Pancreas (tissue), 10 donors: Measurements from ENCODE around the gene F12. TPM values are rescaled to one million over a fixed set of nuclear protein-coding genes. Genes with fewer than 3 reads are reported as not detected.

ENCODE experiments used
- ATAC-seq, 4 donors: fragments of 200-7000 bp; cut with Tn5 transposase; one replicate each; pipeline versions ENCODE4 v1.8.0 to v1.9.1; 2020; ENCODE audit warnings: mild to moderate bottlenecking in 4 of 4, moderate library complexity in 4 of 4
- DNase-seq, 6 donors: peaks; one replicate each; pipeline ENCODE4 v3.0.0-alpha.2; 2020
- FAIRE-seq: peaks from 2 replicates; lab custom pipeline; 2012; peaks lifted over from hg19 to GRCh38; lab: Jason Lieb, UNC
- H3K27ac ChIP-seq, 4 donors: fragments of 200-600 bp; sonication (generic); 1 replicate in 3 of 4; 2 replicates in 1 of 4; pipeline versions ENCODE4 v1.5.0 to v1.8.0; 2020
- H3K27me3 ChIP-seq, 4 donors: fragments of 200-600 bp; one replicate each; pipeline ENCODE4 v1.8.0; 2021
- H3K36me3 ChIP-seq, 3 donors: fragments of 200-600 bp; sonication (generic) in 1 of 3; one replicate each; pipeline versions ENCODE4 v1.5.0 to v1.8.0; 2020 to 2021
- H3K4me1 ChIP-seq, 3 donors: fragments of 200-600 bp; one replicate each; pipeline ENCODE4 v1.8.0; 2021
- H3K4me3 ChIP-seq, 4 donors: fragments of 200-600 bp; sonication (generic) in 2 of 4; one replicate each; pipeline versions ENCODE4 v1.5.0 to v1.8.0; 2020 to 2021
- H3K9me3 ChIP-seq, 4 donors: fragments of 200-600 bp; one replicate each; pipeline ENCODE4 v1.8.0; 2021
- WGBS, 2 donors: extraction: QIAGEN DNeasy Blood & Tissue Kit; methylation state at CpG; one replicate each; pipeline ENCODE4 v1.1.7; 2013; 5-methylcytosine and 5-hydroxymethylcytosine counted together
- intact Hi-C, 3 donors: fragments of 100-400 bp; cut with DNase I; formaldehyde crosslinking; loops; one replicate each; pipeline versions ENCODE4 v1.11.1 to v1.14.2; 2022
- polyA plus RNA-seq, 2 donors: library from polyadenylated mRNA; stranded (reverse); fragments of 200-250 nt; gene quantifications; one replicate each; pipeline ENCODE4 v1.2.3, GENCODE V29; 2013
- total RNA-seq, 6 donors: library from RNA; stranded (reverse); fragmentation: NEBNext Ultra II Directional in 4 of 6; extraction: Animal tissue kit (Norgen Biotek cat#: 25700) in 4 of 6; gene quantifications; one replicate each; pipeline versions ENCODE4 v1.2.1 to v1.2.4, GENCODE V29; 2021 to 2023
- TF ChIP-seq, protein P1 (sequence below), 4 donors: fragments of 200-600 bp; sonication (generic) in 3 of 4; IDR thresholded peaks; one replicate each; pipeline versions ENCODE4 v1.5.0 to v1.8.0; 2021; ENCODE audit warnings: antibody characterized with exemption in 4 of 4
- donor health status: healthy with polysubstance abuse.
- donor health status: DM: no; HTN: no; CAD: no; lungs with moderate emphysema.
- donor health status: DM: no; HTN: no; CAD: no.
- donor health status: control.
- donor health status: control.
- donor health status: Bipolar disorder and iron deficiency.
- donor health status: DM: yes; HTN: yes; CAD: no.
- donor health status: DM: no; HTN: no; CAD: no.
- donor health status: DM: no; HTN: no; CAD: no.
- donor health status: DM: yes; HTN: yes; CAD: no.

Gene F12
- total and polyA plus RNA-seq, 8 donors: 0.83 to 2.6 (median 1.8) TPM

DNA sequence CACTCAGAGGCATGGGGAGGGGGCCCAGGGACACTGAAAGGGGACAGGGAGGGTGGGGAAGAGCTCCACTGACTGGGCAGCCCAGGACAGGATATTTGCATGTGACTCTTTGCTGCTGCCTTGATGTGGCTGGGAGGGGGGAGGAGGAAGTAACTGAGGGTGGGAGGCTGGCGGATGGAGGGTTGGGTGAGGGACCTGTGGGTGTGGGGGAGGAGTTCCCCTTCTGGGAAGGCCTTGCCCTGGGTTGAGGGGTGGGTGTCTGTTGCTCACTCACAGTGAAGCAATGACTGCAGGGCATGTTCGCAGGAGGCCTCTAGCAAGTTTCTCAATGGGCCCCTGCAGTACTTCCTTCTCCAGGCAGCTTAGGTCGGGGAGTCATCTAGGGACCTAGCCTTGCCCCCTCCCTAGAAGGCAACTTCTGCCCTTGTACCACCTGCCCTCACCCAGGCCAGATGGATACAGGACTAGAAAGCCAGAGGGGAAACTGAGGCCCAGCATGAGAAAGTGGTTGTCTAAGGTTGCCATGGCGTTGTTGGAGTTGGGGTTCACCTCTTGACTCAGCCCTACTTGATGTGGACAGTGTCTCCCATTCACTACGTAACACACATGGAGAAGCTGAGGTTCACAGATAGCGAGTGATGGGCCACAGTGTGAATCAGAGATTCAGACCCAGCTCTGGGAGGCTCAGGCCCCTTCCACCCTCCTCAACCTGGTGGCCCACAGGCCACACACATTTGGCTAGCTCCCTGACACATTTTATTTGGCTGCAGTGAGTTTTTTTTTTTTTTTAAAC, 20.1 kb upstream of the F12 start:
- H3K9me3 ChIP-seq: no peaks in the 10 kb centered on the region
- H3K27ac ChIP-seq: peak overlapping the region in 2 of 4 donors; percentile 30 to 35
- ATAC-seq (no peak), DNase-seq (peak in 1 of 6 donors; percentile 70), FAIRE-seq (no peak)
- no peak overlapping the region for H3K4me3 ChIP-seq
- TF ChIP-seq, protein P1, sequence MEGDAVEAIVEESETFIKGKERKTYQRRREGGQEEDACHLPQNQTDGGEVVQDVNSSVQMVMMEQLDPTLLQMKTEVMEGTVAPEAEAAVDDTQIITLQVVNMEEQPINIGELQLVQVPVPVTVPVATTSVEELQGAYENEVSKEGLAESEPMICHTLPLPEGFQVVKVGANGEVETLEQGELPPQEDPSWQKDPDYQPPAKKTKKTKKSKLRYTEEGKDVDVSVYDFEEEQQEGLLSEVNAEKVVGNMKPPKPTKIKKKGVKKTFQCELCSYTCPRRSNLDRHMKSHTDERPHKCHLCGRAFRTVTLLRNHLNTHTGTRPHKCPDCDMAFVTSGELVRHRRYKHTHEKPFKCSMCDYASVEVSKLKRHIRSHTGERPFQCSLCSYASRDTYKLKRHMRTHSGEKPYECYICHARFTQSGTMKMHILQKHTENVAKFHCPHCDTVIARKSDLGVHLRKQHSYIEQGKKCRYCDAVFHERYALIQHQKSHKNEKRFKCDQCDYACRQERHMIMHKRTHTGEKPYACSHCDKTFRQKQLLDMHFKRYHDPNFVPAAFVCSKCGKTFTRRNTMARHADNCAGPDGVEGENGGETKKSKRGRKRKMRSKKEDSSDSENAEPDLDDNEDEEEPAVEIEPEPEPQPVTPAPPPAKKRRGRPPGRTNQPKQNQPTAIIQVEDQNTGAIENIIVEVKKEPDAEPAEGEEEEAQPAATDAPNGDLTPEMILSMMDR (IDR thresholded peaks at IDR 0.05): no peak
- 93 to 94% methylated on average over 6 of the region's 6 CpGs for WGBS, 2 donors
- H3K4me1 ChIP-seq: peaks cover 0 to 13% (median 4%) of the 10 kb centered on the region in 3 donors
- H3K27me3 ChIP-seq: no peaks in the 10 kb centered on the region
- intact Hi-C loops: no loop called here
- H3K36me3 ChIP-seq: peaks cover 2 to 23% (median 9%) of the 10 kb centered on the region in 3 donors

DNA sequence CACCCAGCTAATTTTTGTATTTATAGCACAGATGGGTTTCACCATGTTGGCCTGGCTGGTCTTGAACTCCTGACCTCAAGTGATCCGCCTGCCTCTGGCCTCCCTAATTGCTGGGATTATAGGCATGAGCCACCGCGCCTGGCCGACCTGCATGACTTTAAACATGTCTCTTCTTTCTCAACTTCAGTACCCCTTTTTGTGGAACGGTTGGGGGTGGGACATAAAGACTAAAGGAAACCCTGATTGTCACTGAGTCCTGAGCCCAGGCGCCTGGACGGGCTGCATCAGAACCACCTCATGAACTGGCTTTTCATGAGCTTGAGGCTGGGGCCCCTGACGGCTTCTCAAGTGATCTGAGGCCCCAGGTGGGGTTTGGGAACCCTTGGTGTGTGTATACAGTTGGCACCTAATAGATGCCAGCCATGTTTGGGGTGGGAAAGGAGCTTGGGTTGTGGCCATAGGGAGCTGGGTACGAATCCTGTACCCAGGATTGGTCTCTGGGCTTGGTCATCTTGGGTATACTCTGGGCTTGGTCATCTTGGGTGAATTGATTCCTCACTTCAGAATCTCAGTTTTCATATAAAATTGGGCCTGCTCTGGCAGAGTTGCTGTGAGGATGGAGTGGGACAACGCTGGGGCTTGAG, 19.3 kb upstream of the F12 start:
- ATAC-seq (no peak), DNase-seq (no peak), FAIRE-seq (no peak)
- H3K4me1 ChIP-seq: peaks cover 0 to 13% (median 4%) of the 10 kb centered on the region in 3 donors
- H3K36me3 ChIP-seq: peaks cover 2 to 16% (median 7%) of the 10 kb centered on the region in 3 donors
- TF ChIP-seq, protein P1 (IDR thresholded peaks at IDR 0.05): no peak
- intact Hi-C loops: no loop called here
- no peaks in the 10 kb centered on the region for H3K27me3 ChIP-seq
- WGBS, 2 donors: 86 to 87% methylated on average over 10 of the region's 10 CpGs
- H3K27ac ChIP-seq: peak overlapping the region in 2 of 4 donors; percentile 30 to 35
- H3K4me3 ChIP-seq: peak overlapping the region in 1 of 4 donors; percentile 86
- H3K9me3 ChIP-seq: no peaks in the 10 kb centered on the region

DNA sequence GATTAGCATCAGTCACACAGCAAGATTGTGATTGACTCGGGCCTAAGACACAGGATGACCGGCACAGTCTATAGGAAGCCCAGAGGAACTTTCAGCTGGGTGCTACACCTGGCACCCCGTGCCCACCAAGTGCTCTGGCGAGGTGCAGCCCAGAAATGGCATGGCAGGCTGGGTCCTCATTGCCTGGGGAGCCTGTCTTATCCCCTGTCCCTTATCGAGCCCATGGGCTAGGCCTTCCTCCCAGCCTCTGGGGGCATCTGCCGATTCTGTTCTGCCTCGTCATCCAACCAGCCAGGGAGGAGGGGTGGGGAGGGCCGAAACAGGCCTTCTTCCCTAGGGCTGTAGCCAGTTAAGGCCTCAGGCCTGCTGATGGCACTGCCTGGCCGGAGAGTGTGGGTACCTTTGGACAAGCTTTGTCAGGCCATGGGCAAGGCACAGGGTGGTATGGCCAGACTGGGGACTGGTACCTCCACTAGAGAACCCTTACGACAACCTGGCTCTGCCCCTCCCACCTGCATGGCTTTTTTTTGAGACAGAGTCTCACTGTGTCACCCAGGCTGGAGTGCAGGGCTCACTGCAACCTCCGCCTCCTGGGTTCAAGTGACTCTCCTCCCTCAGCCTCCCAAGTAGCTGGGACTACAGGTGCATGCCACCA, 18.7 kb upstream of the F12 start:
- H3K4me3 ChIP-seq: peak overlapping the region in 1 of 4 donors; percentile 86
- FAIRE-seq (no peak), DNase-seq (peak in 2 of 6 donors; percentile 43 to 56), ATAC-seq (no peak)
- TF ChIP-seq, protein P1 (IDR thresholded peaks at IDR 0.05): no peak
- WGBS, 2 donors: 80 to 85% methylated on average over 11 of the region's 11 CpGs
- no peak overlapping the region for H3K27ac ChIP-seq
- H3K36me3 ChIP-seq: peaks cover 2 to 9% (median 4%) of the 10 kb centered on the region in 3 donors
- H3K27me3 ChIP-seq: no peaks in the 10 kb centered on the region
- peaks cover 0 to 13% (median 4%) of the 10 kb centered on the region in 3 donors for H3K4me1 ChIP-seq
- intact Hi-C loops: no loop called here
- H3K9me3 ChIP-seq: no peaks in the 10 kb centered on the region

DNA sequence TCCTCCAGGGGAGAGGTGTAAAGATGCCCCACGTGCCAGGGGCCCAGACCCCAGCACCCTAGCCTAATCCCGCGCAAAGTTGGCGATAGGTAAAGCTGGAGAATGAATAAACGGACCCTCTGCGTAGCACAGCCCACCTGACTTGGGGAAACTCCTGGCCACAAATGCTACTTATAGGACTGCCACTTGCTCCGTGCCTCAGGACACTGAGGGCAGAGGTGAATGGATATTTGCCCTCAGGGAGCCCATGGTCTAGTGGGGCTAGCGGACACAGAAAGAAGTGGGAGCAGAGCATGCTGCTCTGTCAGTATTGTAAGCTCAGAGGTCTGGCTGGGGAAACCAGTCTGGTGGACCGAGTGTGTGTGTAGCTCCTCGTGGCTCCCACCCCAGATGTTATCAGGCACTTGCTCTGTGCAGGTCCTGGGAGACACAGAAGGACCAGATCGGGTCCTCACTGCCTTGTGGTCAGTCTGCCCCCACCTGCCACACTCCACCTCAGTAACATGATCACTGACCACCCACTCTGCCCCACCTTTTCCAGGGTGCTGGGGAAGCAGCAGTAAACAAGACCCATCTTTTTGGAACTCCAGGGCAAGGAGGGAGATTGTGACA, 18.0 kb upstream of the F12 start:
- H3K4me1 ChIP-seq: peaks cover 0 to 13% (median 4%) of the 10 kb centered on the region in 3 donors
- peak overlapping the region; percentile 58 to 82 (median 72) for H3K27ac ChIP-seq
- DNase-seq (no peak), FAIRE-seq (no peak), ATAC-seq (no peak)
- no peaks in the 10 kb centered on the region for H3K9me3 ChIP-seq
- TF ChIP-seq, protein P1 (IDR thresholded peaks at IDR 0.05): no peak
- intact Hi-C loops: no loop called here
- H3K4me3 ChIP-seq: peak overlapping the region; percentile 66 to 96 (median 81)
- 16 to 21% methylated on average over 11 of the region's 11 CpGs for WGBS, 2 donors
- peaks cover 0 to 2% (median 0%) of the 10 kb centered on the region in 3 donors for H3K36me3 ChIP-seq
- H3K27me3 ChIP-seq: no peaks in the 10 kb centered on the region
